GM12873 (cell line): ENCODE measurements around the gene FIBP.

Source experiments
- TF ChIP-seq, protein P1 (sequence below): IDR thresholded peaks from 2 replicates; pipeline ENCODE4 v1.5.1; 2012; ENCODE audit warnings: low read depth, mild to moderate bottlenecking, moderate library complexity, low read length, control low read depth; ENCODE audit not compliant: insufficient read depth; ENCODE audit errors: missing control alignments

The FIBP gene

DNA sequence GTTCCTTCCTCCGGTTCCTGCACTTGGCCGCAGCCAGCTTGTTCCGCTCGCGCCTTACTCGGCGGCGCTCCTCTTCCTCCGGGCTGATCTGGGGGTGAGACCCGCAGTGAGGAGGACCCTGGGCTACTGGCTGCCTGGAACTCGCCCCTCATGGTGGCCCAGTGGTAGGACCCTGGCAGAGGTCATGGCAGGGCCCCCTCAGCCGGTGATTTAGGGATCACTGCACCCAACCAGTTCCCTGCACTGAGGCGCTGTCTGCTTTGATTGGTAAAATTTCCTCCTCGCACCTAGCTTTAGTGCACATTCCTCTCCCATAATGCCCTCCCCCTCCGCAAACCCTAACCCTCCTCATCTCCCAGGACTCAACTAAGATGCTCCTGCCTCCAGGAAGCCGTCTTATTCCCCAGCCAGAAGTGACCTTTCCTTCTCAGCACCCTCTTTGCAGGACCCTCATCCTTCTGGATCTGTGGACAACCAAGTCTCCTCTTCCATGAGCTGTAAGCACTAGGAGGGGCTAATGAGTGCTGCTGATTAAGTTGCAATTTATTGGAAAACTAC, 5.8 kb upstream of the FIBP start:
- TF ChIP-seq, protein P1, sequence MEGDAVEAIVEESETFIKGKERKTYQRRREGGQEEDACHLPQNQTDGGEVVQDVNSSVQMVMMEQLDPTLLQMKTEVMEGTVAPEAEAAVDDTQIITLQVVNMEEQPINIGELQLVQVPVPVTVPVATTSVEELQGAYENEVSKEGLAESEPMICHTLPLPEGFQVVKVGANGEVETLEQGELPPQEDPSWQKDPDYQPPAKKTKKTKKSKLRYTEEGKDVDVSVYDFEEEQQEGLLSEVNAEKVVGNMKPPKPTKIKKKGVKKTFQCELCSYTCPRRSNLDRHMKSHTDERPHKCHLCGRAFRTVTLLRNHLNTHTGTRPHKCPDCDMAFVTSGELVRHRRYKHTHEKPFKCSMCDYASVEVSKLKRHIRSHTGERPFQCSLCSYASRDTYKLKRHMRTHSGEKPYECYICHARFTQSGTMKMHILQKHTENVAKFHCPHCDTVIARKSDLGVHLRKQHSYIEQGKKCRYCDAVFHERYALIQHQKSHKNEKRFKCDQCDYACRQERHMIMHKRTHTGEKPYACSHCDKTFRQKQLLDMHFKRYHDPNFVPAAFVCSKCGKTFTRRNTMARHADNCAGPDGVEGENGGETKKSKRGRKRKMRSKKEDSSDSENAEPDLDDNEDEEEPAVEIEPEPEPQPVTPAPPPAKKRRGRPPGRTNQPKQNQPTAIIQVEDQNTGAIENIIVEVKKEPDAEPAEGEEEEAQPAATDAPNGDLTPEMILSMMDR, result no peak

DNA sequence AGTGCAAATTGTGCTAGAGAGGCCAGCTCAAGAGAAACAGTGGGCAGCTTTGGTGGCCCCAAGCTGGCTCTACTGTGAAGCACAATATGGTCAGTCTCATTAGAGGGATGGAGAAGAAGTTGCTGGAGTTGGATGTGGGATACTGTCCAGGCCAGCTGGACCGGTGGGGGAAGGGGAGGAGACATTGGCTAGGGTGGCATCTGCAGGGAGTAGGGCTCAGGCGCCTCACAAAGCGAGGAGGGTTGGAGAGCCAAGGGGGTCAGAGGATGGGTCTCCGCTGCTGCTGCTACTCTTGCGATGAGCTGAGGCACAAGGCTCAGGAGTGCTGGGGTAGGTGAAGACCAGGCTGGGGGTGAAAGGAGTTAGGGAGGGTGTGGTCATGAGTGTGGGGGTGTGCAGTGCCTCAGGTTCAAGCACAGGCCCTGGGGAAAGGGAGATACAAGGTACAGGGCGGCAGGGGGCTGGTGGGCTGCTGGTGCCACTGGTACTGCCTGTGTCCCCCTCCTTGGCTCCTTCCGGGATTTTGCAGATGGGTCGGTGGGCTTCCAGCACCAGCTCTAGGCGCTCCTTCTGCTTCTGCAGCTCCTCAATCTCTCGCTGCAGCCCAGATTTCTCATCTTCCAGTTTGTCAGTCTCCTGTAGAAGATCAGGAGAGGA, 4.5 kb upstream of the FIBP start:
- TF ChIP-seq, protein P1, result no peak

DNA sequence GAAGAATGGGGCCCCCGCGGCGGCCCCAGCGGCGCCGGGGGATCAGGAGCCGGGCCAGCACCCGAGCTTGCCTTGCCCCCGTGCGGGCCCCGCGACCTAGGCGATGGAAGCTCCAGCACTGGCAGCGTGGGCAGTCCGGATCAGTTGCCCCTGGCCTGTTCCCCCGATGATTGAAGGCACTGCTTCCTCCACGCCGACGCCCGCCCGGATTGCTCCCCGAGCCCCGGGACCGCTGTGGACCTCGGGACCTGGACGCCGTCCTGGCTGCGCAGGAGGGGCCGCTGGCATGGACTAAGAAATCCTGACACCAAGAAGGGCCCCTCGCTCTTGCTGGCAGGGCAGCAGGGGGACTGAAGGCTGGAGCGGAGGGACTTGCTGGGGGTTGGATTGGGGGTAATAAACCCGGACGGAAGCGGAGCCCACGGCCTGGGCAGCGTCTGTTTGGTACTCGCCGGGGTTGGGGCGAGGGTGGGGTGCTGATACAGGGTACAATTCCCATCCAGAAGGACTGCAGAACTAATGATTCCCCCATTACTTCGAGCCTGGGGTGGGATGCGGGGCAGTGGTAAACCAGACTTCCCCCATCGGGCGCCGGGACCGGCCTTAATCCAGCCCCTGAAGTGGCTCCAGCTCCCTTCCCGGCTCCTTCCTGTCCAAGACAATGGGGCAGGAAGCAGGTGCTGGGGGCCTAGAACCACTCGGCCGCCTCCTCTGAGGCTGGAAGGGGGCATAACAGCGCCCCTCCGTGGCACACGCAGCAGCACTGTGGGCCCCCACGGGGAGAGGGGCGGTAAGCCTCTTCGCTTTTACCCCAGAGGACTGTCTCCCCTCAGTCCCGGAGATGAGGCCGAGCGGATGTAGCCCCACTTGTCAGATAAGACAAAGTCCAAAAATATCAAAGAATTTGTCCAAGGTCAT, 3.2 kb upstream of the FIBP start:
- TF ChIP-seq, protein P1, result peak; percentile 67

DNA sequence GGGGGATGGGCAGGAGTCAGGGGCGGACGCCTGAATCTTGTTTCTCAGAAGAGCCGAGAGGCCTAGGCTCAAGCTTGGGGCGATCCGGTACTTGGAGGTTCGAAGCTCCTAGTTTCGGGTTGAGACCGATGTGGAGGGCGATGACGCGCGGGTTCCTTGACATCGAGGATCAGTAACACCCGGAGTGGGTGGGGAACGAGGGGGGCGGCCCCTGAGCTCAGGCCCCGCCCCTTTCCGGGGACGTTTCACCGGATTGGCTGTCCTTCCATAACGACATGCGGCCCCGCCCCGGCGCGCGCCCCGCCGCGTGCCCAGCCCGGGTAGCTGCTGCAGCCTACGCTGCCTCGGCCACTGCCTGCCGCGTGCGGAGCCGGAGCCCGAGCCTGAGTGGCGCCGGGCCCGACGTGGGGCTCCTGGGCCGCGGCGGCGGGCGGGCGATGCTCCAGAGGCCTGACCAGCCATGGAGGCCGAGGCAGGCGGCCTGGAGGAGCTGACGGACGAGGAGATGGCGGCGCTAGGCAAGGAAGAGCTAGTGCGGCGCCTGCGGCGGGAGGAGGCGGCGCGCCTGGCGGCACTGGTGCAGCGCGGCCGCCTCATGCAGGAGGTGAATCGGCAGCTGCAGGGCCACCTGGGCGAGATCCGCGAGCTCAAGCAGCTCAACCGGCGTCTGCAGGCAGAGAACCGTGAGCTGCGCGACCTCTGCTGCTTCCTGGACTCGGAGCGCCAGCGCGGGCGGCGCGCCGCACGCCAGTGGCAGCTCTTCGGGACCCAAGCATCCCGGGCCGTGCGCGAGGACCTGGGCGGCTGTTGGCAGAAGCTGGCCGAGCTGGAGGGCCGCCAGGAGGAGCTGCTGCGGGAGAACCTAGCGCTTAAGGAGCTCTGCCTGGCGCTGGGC, 2.3 kb upstream of the FIBP start, which contains the start of gene CCDC85B:
TSS of gene CCDC85B (plus strand) at position 350 of the 895 bp plus-strand sequence. CDS start at position 461, 111 bp downstream.
- TF ChIP-seq, protein P1, result no peak

DNA sequence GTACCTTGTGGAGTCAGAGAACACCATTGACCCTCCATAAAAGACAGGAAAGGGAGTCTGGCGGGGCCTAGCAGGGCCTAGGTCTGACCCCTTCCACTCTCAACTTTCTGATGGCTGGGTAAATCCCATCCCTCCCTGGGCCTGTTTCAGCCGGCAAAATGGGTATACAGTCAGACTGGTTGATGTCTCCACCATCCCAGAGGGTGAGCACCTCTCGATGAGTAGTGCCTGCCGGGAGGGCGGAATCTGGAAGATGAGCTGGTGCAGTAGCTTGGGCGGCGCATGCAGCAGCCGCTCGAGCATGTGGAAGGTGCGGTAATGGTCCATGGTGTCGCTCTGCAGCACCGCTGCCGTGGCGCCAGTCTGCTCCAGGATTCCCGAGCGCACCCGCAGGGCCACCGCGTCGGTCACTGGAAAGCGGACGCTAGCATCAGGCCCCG, 528 bp downstream of the FIBP start:
- TF ChIP-seq, protein P1, result no peak

DNA sequence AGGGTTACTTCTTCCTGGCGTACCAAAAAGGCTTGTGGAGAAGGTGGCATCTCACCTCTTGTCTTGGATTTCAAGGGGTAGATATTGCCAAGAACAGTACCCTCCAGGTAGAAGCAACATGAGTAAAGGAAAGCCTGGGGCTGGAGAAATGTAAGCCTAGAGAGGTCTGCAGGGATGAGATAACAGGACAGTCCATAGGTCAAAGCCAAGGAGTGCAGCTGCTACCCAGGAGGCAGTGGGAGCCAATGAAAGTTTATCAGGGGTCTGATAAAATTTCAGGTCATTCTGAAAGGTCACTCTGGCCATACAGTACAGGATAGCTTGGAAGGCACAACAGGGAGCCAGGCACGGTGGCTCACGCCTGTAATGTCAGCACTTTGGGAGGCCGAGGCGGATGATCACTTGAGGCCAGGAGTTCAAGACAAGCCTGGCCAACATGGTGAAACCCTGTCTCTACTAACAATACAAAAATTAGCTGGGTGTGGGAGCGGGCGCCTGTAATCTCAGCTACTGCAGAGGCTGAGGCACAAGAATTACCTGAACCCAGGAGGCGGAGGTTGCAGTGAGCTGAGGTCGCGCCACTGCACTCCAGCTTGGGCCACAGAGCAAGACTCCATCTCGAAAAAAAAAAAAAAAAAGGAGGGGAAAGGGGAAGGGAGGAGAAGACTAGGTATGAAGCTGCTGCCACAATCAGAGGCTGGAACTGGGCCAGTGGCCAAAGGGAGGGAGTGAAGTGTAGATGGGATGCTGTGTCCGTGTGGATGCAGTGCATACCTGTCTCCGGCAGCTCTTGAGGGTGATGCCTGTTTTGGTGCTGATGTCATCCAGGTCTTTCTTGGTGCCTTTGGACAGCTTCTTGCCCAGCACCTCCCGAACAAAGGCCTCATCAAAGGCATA, 1.2 kb downstream of the FIBP start:
- TF ChIP-seq, protein P1, result no peak
